Measurements from ENCODE around the gene ATP5F1C. TPM values are rescaled to one million over a fixed set of nuclear protein-coding genes. Genes with fewer than 3 reads are reported as not detected.

The ATP5F1C gene
- total and polyA plus RNA-seq, 2 donors (not counting 1 experiment from before 2014, with no cell fraction given), result 114 to 116 TPM

DNA sequence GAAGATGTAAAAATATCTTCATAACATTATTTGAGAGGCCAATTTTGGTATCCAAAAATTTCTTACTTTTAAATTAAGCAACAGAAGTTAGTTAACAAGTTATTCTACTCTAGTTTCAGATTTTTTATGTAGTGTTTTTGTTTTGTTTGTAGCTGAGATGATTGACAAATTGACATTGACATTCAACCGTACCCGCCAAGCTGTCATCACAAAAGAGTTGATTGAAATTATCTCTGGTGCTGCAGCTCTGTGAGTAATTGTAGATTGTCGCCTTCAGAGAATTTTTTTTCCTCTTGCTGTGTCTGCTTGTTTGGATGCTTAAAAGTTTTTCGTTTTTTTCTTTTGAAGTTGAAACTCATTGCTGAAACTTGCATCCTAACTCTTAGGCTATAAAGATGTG is 14.6 kb downstream of the ATP5F1C start:
- H3K27ac Mint-ChIP-seq, result no peak overlapping the region
- POLR2A ChIA-PET, result no interaction called here
- H3K79me2 ChIP-seq (ENCODE audit: control insufficient read depth, insufficient read depth, low read length), result peaks cover 19% of the 10 kb centered on the region

DNA sequence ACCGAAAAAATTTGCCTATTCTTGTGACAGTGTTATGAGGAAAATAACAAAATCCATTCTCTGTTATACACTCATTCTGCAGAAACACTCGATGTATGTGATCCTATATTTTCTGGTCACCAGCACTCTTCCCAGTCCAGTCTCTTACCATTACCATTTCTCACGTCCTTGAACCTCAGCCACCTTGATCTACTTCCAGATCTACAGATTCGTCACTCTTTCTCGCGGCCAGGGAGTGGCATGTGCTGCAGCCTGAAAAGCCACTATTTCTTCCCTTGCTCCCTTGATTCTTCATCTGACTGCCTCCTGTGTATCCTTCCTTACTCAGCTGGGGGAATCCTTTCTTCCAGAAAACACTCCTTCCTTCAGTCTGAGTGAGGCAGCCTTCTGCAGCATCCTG is 16.2 kb downstream of the ATP5F1C start:
- ChIA-PET CTCF (no interaction called here), POLR2A (no interaction called here)
- Histone ChIP-seq H3K9me3 (ENCODE audit: control extremely low read depth in 1 of 3, control insufficient read depth in 2 of 3, insufficient read depth in 1 of 3, low read length in 2 of 3) (no peaks in the 10 kb centered on the region), H3K79me2 (ENCODE audit: control insufficient read depth, insufficient read depth, low read length) (peaks cover 9% of the 10 kb centered on the region), H3K4me2 (replicated peaks; ENCODE audit: low read depth, low read length, poor library complexity, severe bottlenecking) (no peak overlapping the region), H3K27me3 (replicated peaks in 1 of 4; ENCODE audit: control extremely low read depth in 1 of 4, control insufficient read depth in 3 of 4, insufficient read depth in 4 of 4, low read length in 3 of 4) (no peaks in the 10 kb centered on the region), H3K4me3 (ENCODE audit: control extremely low read depth in 1 of 5, extremely low read depth in 1 of 5, insufficient read depth in 1 of 5, low read depth in 2 of 5, low read length in 4 of 5) (no peak overlapping the region), H2AFZ (ENCODE audit: insufficient read depth, low read depth, low read length, poor library complexity, severe bottlenecking) (no peak overlapping the region), H3K4me1 (ENCODE audit: control insufficient read depth in 2 of 2, insufficient read depth in 2 of 2, low read length in 2 of 2) (no peaks in the 10 kb centered on the region), H3K36me3 (replicated peaks in 1 of 2; ENCODE audit: control extremely low read depth in 1 of 2, control insufficient read depth in 1 of 2, extremely low read depth in 1 of 2, insufficient read depth in 2 of 2, low read length in 1 of 2) (peaks cover 34 to 72% of the 10 kb centered on the region in 2 experiments), H3K27ac (ENCODE audit: low read length in 2 of 2) (no peak overlapping the region), H4K20me1 (ENCODE audit: control insufficient read depth, insufficient read depth, low read length, poor library complexity, severe bottlenecking) (no peaks in the 10 kb centered on the region), H3K9ac (ENCODE audit: low read length) (no peak overlapping the region)
- intact Hi-C loops (cut with micrococcal nuclease), result no loop called here
- H3K4me1 Mint-ChIP-seq, result no peaks in the 10 kb centered on the region
- WGBS (ENCODE audit: insufficient coverage), result 98% methylated on average over 4 of the region's 6 CpGs
- ATAC-seq (ENCODE audit: low read depth) (no peak), DNase-seq (no peak)
- H3K9me3 Mint-ChIP-seq (ENCODE audit: insufficient read depth), result no peaks in the 10 kb centered on the region
- TF ChIP-seq EZH2 (IDR thresholded peaks at IDR 0.05; ENCODE audit: borderline replicate concordance, insufficient read depth, low read depth, low read length, poor library complexity, severe bottlenecking), result no peak
- TF ChIP-seq, protein P1, sequence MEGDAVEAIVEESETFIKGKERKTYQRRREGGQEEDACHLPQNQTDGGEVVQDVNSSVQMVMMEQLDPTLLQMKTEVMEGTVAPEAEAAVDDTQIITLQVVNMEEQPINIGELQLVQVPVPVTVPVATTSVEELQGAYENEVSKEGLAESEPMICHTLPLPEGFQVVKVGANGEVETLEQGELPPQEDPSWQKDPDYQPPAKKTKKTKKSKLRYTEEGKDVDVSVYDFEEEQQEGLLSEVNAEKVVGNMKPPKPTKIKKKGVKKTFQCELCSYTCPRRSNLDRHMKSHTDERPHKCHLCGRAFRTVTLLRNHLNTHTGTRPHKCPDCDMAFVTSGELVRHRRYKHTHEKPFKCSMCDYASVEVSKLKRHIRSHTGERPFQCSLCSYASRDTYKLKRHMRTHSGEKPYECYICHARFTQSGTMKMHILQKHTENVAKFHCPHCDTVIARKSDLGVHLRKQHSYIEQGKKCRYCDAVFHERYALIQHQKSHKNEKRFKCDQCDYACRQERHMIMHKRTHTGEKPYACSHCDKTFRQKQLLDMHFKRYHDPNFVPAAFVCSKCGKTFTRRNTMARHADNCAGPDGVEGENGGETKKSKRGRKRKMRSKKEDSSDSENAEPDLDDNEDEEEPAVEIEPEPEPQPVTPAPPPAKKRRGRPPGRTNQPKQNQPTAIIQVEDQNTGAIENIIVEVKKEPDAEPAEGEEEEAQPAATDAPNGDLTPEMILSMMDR (IDR thresholded peaks at IDR 0.05), result no peak
- H3K4me3 Mint-ChIP-seq, result no peak overlapping the region
- H3K27me3 Mint-ChIP-seq, result no peaks in the 10 kb centered on the region
- H3K27ac Mint-ChIP-seq, result no peak overlapping the region

More for the DNA sequence above, 14.6 kb downstream of the ATP5F1C start:
- Mint-ChIP-seq H3K27me3 (no peaks in the 10 kb centered on the region), H3K9me3 (ENCODE audit: insufficient read depth) (no peaks in the 10 kb centered on the region), H3K4me3 (no peak overlapping the region), H3K4me1 (no peaks in the 10 kb centered on the region)
- Histone ChIP-seq H4K20me1 (ENCODE audit: control insufficient read depth, insufficient read depth, low read length, poor library complexity, severe bottlenecking) (peaks cover 3% of the 10 kb centered on the region), H3K4me2 (replicated peaks; ENCODE audit: low read depth, low read length, poor library complexity, severe bottlenecking) (no peak overlapping the region), H2AFZ (ENCODE audit: insufficient read depth, low read depth, low read length, poor library complexity, severe bottlenecking) (no peak overlapping the region), H3K9ac (ENCODE audit: low read length) (no peak overlapping the region), H3K4me1 (ENCODE audit: control insufficient read depth in 2 of 2, insufficient read depth in 2 of 2, low read length in 2 of 2) (no peaks in the 10 kb centered on the region), H3K4me3 (ENCODE audit: control extremely low read depth in 1 of 5, extremely low read depth in 1 of 5, insufficient read depth in 1 of 5, low read depth in 2 of 5, low read length in 4 of 5) (no peak overlapping the region), H3K27ac (ENCODE audit: low read length in 2 of 2) (no peak overlapping the region), H3K27me3 (replicated peaks in 1 of 4; ENCODE audit: control extremely low read depth in 1 of 4, control insufficient read depth in 3 of 4, insufficient read depth in 4 of 4, low read length in 3 of 4) (no peaks in the 10 kb centered on the region), H3K36me3 (replicated peaks in 1 of 2; ENCODE audit: control extremely low read depth in 1 of 2, control insufficient read depth in 1 of 2, extremely low read depth in 1 of 2, insufficient read depth in 2 of 2, low read length in 1 of 2) (peaks cover 36 to 87% of the 10 kb centered on the region in 2 experiments), H3K9me3 (ENCODE audit: control extremely low read depth in 1 of 3, control insufficient read depth in 2 of 3, insufficient read depth in 1 of 3, low read length in 2 of 3) (no peaks in the 10 kb centered on the region)
- DNase-seq, result no peak
- TF ChIP-seq, protein P1 (IDR thresholded peaks at IDR 0.05), result no peak
- TF ChIP-seq EZH2 (IDR thresholded peaks at IDR 0.05; ENCODE audit: borderline replicate concordance, insufficient read depth, low read depth, low read length, poor library complexity, severe bottlenecking), result no peak
- CTCF ChIA-PET, result no interaction called here
- ATAC-seq (ENCODE audit: low read depth), result no peak
- WGBS (ENCODE audit: insufficient coverage), result 100% methylated on average over 3 of the region's 4 CpGs
- intact Hi-C loops (cut with micrococcal nuclease), result no loop called here
